ENCODE measurements around the gene LRRC3.

The LRRC3 gene

DNA sequence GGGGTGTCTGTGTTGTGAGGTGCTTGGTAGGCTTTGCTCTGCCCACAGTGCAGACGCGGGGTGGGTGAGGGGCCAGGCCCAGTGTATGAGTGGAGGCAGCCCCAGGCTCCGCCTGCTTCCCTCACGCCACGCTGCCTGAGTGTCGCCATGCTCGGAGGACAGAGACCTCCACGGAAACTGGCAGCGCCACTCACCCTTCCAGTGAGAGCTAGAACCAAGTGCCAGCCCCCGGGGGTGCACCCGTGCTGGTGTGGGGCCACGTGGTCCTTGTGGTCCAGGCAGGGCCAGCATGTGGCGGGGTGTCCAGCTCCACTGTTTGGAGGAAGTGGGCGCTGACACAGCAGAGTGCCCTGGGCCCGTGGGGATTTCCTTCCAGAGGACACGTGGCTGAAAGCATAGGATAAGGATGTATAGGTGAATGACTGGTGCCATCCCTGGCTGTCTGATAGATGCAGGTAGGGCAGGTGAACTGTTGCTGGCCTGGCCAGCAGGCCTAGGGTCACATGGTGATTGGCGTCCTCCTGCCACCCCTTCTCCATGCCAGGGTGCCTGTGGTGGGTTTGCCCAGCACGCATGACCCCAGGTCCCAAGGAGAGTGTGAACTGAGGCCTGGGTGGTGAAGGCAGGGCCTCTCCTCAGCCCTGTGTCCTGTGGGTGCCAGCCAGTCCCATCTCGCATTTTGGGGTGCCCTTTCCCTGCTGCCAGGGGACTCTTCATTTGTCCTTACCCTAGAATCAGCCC lies 3.8 kb downstream of the LRRC3 start:
- no peak for DNase-seq (ENCODE audit: low read depth)

DNA sequence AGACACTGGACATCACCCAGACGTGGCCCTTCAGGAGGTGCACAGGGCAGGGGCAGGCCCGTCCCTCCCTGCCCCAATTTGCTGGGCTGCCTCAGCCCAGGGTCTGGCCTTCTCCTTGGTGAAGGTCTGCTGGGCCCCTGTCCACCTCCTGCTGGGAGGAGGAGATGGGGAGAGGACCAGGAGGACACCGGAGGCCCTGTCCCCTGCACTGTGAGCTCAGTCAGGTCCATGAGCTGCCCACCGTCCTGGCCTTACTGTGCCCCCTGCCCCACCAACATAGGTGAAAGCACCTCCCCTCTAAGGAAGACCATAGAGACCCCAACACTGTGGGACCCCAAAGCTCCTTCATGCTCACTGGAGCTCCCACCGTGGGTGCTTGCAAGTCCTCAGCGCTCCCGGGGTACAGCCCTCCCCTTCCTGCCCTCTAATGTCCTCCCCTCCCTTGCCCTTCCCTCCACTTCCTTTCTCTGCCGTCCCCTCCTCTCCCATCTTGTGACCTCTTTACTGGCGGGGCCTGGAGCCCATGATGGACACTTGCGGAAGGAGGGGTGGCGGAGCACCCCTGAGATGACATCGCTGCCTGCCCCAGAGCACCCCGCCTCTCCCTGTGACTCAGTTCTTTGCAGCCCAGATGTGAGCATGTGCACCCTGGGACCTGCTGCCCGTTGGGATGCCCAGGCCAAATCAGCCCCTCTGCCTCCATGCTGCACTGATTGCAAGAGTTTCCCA lies 4.6 kb downstream of the LRRC3 start:
- no peak for DNase-seq (ENCODE audit: low read depth)

DNA sequence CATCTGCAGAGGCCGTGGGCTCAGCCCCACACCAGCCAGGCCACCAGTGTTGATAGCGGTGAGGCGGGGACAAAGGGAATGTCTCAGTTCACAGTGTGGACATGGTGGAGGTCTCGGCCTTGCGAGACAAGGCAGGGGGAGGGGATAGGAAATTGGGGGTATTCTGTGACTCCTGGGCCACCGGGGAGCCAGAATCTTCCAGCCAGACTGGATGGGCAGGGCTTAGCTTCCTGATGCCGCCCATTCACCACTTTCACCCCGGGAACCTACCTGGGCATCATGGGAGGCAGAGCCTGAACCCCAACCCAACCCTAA lies 5.1 kb downstream of the LRRC3 start:
- no peak for DNase-seq (ENCODE audit: low read depth)

DNA sequence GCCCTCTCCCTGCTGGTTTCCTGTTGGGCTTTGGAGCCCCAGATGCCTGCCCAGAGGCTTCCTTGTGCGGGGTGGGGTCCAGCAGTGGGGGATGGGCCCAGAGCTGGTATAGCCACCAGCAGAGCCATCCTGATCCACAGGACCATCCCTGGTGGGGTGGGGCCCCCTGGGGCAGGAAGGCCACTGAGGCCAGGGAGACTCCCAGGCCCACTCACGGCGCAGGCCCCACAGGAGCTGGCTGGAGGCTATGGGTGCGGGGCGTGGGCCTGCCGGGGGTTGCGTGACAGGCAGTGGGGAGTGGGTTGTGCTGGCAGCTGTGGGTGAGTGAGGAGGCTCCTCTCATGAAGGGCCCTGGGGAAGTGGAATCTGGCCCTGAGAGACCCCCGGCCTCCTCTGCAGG lies 5.7 kb downstream of the LRRC3 start:
- DNase-seq (ENCODE audit: low read depth) = no peak

DNA sequence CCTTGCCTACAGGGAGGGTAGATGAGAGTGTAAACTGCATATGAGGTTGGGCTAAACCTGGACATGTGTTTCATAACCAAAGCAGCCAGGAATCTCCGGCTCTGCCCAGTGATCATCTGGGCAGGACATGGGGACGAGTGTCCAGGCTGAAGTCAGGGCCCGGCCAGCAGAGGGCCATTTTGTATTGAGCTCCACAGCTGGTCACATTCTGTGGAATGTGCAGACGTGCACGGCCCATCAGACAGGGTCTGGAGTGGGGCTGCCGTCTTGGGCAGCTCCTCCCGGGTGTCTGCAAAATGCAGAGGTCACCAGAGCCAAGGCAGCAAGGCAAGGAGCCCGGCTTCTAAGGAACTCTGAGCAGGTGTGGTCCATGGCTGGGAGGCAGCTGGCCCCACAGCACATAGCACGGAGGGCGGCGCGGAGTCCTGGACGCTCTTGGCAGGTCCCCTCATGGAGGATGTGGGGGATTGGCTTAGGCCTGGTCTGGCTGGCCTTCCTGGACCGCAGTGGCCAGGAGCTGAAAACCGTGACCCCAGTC lies 6.2 kb downstream of the LRRC3 start:
- no peak for DNase-seq (ENCODE audit: low read depth)

DNA sequence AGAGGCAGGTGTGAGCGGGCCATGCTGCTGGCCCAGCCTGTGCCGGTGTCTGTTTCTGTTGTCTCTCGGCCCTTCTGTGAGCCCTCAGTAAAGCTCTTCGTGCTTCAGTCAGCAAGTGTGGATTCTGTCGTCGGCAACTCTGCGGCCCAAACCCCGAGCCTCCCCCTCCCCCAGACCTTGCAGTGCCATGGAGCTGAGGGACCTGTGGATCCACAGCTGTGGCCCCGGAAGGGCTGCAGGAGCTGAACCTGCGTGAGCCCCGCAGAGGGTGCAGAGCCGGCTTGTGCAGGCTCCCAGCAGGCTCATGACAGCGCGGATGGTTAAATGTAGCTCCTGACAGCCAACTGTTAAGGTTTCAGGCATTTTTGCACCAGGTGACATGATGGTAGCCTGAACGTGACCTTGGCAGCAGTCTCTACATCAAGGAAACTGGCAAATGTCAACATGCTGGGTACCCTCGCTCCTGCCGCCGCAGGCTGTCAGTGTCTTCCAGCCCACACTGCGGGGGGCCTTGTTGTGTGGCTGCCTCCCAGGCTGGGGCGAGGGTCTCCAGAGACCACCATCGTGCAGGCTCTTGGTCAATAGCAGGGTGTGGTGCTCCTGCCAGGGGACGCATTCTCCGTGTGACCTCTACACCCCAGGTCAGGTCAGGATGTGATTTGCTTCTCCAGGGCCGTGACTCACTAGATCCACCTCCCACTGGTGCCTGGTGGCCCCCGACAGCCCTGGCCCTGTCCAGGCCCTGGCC lies 7.0 kb downstream of the LRRC3 start:
- no peak for DNase-seq (ENCODE audit: low read depth)

DNA sequence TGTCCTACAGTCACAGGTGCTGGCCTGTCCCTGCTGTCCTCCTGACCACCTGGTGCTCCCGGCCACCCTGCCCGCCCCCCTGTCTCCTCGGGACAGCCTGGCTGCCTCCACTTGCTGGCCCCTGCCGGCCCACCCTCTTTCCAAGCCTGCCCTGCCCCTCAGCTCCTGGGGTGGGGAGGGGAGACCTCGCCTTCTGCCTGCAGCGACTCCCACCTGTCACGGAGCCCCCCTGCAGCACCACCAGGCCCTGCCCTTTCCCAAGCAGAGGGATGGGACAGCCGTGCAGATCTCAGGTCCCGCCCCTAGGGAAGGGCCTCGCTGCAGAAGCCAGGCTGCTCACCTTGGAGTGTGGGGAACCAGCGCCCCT lies 7.5 kb downstream of the LRRC3 start:
- no peak for DNase-seq (ENCODE audit: low read depth)

DNA sequence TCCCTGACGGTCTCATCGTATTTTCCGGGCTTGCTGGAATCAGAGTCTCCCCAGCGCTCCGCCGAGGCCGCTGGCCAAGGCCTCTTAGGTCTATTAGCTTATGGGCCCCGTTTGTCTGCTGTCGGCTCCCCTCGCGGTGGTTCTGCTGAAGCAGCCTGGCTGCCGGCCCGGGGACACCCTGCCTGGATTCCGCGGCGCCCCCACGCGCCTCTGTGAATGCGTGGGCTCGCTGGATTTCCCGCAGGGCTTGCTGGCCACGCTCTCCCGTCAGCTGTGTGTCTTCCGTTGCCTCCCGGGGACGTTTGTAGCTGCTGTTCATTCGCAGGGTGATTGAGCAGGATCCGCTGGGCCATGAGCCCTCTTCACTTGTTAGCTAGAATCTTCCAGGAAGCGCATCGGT lies 8.4 kb downstream of the LRRC3 start:
- no peak for DNase-seq (ENCODE audit: low read depth)

DNA sequence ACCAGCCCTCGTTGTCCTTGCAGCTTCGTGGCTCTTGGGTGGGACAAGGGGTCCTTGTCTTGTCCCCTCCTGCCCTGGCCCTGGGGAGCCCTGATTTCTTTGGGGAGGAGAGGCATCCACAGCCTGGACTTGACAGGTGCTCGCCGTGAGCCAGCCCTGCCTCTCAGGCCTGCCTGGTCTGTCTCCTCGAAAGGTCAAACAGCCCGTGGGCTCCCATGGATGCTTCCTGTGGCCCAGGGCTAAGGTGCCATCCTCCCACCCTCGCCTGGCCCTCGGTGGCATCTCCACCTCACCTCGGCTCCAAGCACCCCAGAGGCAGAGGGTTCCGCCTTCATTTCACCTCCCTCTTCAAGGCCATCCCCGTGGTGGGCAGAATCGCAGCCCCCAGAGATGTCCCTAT lies 9.0 kb downstream of the LRRC3 start:
- DNase-seq (ENCODE audit: low read depth) = no peak

DNA sequence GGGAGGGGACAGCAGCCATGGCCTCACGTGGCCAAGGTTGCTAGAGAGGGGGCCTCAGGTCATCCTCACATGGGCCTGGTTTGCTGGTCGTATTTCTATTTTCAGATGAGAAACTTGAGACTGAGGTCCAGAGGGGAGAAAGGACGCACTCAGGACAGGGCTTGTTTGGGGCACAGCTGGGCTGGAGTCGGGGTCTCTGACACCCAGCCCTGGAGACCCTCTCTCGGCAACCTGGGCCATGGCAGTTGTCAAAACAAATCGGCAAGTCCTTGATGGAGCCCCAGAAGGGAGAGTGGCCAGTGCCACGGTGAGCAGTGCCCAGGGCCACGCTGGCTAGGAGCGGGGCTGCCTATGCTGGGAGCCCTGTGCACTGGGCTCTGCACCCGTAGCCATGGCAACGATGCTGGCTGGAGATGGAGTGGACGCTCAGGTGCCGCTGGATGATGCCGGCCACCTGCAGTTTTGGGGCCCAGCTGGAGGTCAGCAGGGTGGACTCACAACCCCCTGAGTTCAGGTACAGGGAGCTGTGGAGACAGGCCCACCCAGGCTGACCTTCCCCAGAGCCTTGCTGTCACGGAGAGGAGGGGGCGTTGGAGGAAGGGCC lies 11.1 kb downstream of the LRRC3 start:
- no peak for DNase-seq (ENCODE audit: low read depth)

DNA sequence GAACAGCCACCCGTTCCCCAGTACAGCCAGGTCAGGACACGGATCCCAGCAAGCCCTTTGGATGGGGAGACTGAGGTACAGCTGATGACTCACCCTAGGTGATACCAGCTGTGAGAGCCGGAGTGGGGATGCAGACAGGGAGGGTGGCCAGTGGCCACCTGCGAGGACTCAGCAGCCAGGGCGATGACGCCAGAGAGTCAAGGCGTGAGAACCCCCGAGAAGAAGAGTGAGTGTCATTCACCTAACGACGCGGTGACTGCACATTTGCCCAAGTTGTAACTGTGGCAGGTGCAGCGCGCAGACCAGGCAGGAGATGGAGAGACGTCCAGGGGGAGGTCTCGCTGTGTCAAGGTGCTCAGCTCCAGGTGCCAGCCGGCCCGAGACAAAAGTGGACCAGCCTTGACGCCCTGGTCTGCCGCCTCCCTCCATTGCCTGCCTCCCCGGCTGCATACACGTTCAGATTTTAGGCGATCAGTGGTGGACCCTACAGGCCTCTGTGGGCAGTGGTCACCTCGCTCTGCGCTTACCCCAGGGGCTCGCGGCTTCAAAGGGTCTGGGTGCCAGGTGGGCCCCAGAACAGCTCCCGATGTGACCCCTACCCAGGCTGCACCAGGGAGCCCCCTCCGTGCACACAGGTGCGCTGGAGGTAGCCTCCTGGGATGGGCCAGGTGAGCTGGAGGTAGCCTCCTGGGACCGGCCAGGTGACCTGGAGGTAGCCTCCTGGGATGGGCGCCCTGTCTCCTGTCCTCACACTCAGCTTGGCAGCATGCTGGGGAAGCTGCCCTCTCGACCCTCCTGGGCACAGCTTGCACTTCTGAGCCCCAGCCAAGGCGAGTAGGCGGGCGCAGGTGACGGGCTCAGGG lies 11.9 kb downstream of the LRRC3 start:
- DNase-seq (ENCODE audit: low read depth) = no peak

DNA sequence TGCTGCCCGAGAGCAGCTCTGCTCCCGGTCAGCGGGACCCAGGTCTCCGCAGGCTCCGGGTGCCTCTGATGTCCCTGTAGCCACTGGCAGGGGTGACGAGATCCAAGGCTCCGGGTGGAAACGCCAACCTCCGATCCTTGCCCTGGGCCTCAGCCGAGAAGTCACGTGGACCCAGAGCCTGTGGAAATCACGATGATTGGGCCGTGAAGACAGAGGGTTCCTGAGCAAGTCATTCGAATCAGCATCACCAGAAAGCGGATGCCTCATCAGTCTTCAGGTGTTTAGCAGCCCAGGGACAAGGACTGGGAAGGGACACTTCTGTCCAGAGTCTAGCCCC lies 12.5 kb downstream of the LRRC3 start:
- no peak for DNase-seq (ENCODE audit: low read depth)

DNA sequence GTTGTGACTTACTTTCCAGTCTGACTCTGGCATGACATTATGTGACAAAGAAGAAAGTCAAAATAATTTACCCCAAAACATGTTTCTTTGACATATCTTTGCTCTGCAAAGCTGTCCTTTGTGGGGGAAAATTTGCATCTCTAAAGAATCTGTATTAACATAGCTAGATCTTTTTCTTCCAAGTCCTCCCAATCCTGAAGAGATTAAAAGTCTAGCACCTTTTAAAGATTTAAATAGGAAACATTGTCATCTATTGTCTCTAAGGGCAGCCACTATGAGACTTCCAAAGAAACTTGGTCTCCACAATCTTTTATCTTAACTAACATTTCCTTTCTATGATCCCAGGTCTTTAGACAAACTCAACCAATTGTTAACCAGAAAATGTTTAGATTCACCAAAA lies 16.0 kb downstream of the LRRC3 start:
- DNase-seq (ENCODE audit: low read depth) = no peak

DNA sequence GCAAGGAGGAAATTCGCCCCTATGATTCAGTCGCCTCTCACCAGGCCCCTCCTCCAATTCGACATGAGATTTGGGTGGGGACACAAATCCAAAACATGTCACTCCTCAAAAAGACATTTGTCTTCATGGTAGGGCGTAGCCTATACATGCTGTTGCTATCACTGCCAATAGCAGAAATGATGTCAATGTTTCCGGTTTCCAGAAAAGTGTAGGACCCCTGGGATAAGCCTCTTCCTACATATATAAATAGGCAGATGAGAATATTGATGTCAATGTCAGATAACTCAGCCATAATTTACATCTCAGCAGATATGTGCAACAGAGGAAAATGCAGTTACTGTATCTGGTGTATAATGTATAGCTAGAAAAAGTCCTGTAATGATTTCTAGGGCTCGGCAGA lies 16.7 kb downstream of the LRRC3 start:
- no peak for DNase-seq (ENCODE audit: low read depth)

DNA sequence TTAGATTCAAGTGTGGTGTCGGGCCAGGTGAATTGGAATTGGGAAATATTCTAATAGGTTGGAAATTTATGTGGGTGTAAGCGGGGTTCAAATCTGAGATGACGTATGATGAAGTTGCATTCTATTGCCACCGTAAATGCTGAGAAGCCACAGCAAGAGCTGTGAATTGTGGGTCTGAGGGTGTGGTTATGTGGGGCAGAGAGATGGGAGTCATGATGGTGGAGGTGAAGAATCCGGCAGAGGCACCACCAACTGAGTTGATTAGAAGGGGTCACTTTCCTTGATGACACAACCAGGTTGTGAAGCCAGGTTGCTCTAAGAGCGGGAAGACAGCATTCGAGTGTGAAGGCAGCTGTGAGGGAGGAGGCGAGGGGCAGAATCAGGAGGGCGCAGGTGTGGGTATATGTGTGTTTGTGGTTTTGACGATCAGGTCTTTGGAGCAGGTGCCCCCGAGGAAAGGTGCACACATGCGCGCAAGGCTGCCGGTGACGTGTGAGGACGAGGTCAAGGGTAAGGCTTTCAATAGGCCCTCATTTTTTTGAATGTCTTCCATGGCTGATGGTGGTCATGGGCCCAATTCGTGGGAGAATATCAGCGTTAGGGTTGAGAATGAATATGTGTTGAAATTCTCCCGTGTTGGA lies 18.7 kb downstream of the LRRC3 start:
- no peak for DNase-seq (ENCODE audit: low read depth)

DNA sequence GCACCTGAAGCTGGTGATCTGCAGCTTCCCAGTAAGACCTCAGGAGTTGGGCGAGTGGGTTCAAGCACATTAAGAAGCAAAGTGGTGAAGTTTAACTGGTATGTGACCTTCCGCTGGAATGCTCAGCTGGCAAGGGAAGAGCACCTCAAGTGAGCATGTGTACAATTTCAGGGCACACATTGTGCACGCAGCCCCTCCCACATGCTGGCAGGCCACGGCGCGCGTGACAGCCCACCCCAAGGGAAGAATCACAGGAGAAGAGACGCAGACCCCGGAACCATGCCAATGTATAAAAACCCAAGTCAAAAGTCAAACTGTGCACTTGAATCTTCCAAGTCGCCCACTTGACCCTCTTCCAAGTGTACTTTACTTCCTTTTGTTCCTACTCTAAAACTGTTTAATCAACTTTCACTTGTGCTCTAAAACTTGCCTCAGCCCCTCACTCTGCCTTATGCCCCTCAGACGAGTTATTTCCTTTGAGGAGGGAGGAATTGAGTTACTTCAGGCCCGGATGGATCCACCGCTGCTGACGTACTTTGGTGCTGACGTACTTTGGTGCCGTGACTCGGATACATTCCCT lies 20.0 kb downstream of the LRRC3 start:
- DNase-seq (ENCODE audit: low read depth) = no peak

DNA sequence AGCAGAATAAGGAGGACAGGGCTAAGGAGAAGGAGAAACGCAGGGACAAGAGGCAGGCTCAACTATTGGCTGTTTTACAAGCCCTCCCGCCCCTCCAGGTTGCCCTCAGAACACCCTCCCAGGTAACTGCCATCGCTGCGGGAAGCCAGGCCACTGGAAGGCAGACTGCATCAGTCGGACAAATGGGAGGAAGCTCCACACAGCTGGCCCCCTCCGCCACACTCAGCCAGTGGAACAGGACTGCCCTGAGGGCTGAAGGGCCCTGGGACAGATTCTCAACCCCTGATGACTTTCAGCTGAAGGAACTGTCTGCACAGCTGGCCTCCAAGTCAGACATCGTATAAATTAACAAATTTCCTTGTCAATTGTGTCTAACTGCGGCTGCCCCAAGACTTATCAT lies 21.8 kb downstream of the LRRC3 start:
- DNase-seq (ENCODE audit: low read depth) = no peak

DNA sequence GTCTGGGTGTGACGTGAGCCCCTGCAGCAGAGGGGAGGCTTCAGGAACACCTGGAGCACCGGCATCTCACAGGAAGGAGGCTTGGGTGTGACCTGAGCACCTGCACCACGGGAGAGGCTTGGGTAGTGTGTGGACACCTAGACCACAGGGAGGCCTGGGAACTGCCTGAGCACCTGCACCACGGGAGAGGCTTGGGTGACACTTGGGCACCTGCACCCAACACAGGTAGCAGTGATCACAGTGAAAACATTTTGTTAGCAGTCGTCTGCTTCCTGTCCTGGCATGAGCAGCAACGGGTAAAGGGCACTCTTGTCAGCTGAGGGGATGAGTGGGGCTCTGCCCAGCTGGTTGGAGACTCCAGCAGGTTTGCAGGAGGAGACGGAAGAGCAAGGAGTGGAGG lies 22.4 kb downstream of the LRRC3 start:
- no peak for DNase-seq (ENCODE audit: low read depth)

DNA sequence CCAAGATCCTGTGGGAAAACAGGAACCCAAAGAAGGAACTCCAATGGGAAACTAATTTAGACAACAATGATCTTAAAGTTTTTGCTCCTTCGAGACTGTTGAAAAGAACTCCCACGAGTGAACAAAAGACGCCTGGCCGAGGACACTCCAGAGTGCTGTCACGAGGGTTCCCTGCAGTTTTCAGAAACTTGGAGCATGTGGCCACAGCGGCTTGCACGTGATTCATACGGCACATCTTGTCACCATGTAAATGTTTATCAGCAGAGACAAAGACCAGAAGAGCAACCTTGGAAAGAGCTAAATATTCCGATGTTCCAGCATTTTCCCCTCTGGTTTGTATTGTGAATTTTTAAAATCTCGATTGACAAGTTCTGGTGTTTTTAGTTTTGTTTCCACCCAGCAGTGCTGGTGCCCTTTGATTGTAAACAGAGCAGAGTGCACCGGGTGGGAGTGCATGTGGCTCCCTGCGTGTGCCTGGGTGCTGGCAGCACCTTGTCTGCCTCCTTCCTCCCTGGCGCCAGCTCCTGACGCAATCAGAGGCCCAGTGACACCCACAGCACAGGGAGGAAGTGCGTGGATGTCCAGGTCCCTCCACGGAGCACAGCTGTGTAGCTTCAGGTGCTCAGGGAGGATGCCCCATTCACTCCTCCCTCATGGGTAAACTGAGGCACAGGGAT lies 23.0 kb downstream of the LRRC3 start:
- DNase-seq (ENCODE audit: low read depth) = no peak

DNA sequence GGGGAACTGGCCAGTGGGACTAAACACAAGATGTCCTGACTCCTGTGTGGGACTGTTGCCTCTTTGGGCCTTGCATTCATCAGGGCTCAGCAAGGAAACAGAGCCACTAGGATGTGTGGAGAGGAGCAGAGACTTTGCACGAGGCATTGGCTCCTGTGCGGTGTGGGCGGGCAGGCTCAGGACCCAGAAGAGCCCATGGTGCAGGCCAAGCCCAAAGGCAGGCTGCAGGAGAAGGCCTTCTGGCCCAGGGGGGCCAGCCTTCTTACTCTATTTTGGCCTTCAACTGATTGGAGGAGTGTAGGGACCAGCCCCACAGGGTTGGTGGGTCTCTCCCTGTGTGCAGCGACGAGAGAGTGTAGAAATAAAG lies 23.5 kb downstream of the LRRC3 start:
- DNase-seq (ENCODE audit: low read depth) = no peak

All from activated T-cell treated with anti-CD3 and anti-CD28 coated beads for 1 hour (primary cell).